AG04450 (cell line): Measurements from ENCODE around the gene INPP1. TPM values are rescaled to one million over a fixed set of nuclear protein-coding genes. Genes with fewer than 3 reads are reported as not detected.

ENCODE experiments used
- CTCF ChIA-PET: fragments of 300-600, 350-600 bp; formaldehyde crosslinking; extraction: SDS; loops from one replicate; lab custom pipeline; 2022; ENCODE audit warnings: antibody characterized with exemption, inconsistent platforms; lab: Charles Lee
- POLR2A ChIA-PET: fragments of 350-600 bp; formaldehyde crosslinking; extraction: SDS; loops from one replicate; lab custom pipeline; 2021; ENCODE audit warnings: antibody characterized with exemption, inconsistent platforms; lab: Yijun Ruan, JAX
- DNase-seq: peaks from one replicate; pipeline ENCODE4 v3.0.0-alpha.2; 2011; ENCODE audit warnings: low read depth, low spot score
- H3K27ac ChIP-seq: one replicate; pipeline ENCODE4 v1.5.1; 2012; ENCODE audit warnings: low read depth, low read length, control low read depth
- H3K27me3 ChIP-seq: one replicate; pipeline ENCODE4 v1.6.0; 2012; ENCODE audit warnings: low read length; ENCODE audit not compliant: control insufficient read depth, insufficient read depth
- H3K4me3 ChIP-seq: 2 replicates; pipeline ENCODE4 v1.5.1; 2011; ENCODE audit warnings: mild to moderate bottlenecking, low read depth, low read length, control low read depth
- H3K9me3 ChIP-seq: 2 replicates; pipeline ENCODE4 v1.5.1; 2012; ENCODE audit warnings: low read length; ENCODE audit not compliant: control insufficient read depth, insufficient read depth
- polyA plus RNA-seq: library from polyadenylated mRNA; depleted of rRNA; stranded (reverse); fragments of >200 nt; gene quantifications from 2 replicates; pipeline ENCODE4 v1.2.3, GENCODE V29; 2011
- TF ChIP-seq, protein P1 (sequence below): IDR thresholded peaks from 2 replicates; pipeline ENCODE4 v1.5.1; 2011; ENCODE audit warnings: low read depth, low read length, control low read depth, inconsistent platforms

Gene INPP1
- polyA plus RNA-seq, 1 experiment: 14.5 TPM

DNA sequence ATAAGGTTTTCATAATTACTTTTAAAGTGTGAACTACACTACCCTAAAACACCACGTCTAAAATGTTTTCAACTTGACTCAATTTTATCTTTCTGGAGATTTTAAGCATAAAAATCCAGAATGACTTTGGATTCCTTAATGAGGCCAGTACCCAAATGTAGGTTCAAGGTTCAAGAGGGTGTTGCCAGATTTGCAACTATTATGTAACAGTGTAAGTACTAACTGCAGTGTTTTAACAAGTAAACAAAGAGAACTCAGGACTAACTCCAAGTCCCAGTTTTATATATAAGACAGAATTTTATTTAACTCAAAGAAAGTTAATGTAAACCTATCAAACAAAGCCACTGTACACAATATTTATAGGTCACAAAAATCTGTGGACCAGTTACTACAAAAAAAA lies 29.5 kb upstream of the INPP1 start:
- no peaks in the 10 kb centered on the region for H3K27me3 ChIP-seq
- H3K9me3 ChIP-seq: no peaks in the 10 kb centered on the region
- H3K4me3 ChIP-seq: no peak overlapping the region
- TF ChIP-seq, protein P1, sequence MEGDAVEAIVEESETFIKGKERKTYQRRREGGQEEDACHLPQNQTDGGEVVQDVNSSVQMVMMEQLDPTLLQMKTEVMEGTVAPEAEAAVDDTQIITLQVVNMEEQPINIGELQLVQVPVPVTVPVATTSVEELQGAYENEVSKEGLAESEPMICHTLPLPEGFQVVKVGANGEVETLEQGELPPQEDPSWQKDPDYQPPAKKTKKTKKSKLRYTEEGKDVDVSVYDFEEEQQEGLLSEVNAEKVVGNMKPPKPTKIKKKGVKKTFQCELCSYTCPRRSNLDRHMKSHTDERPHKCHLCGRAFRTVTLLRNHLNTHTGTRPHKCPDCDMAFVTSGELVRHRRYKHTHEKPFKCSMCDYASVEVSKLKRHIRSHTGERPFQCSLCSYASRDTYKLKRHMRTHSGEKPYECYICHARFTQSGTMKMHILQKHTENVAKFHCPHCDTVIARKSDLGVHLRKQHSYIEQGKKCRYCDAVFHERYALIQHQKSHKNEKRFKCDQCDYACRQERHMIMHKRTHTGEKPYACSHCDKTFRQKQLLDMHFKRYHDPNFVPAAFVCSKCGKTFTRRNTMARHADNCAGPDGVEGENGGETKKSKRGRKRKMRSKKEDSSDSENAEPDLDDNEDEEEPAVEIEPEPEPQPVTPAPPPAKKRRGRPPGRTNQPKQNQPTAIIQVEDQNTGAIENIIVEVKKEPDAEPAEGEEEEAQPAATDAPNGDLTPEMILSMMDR: no peak
- DNase-seq: no peak
- no peak overlapping the region for H3K27ac ChIP-seq
- POLR2A ChIA-PET: no interaction called here
- CTCF ChIA-PET: interaction anchor here (6.0 kb wide), 1 partner anchor 225 kb away, joined by 39 read pairs; no protein-coding TSS in a partner anchor

DNA sequence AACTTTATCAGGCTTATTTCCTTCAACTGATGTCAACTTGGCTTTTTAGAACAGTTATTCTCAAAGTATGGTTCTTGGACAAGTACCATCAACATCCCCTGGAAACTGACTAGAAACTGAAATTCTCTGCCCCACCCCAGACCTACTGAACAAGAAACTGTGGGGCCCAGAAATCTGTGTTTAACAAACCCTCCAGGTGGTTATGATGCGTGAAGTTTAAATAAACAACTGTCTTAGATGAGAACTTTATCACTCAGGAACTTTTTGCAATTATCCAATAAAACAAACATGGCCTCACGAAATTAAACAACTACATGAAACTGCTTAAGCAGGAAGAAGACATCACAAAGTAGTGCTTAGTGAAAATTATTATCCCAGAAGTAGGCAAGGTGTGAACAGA lies 28.1 kb upstream of the INPP1 start:
- TF ChIP-seq, protein P1: no peak
- Histone ChIP-seq H3K27me3 (no peaks in the 10 kb centered on the region), H3K4me3 (no peak overlapping the region), H3K27ac (no peak overlapping the region), H3K9me3 (no peaks in the 10 kb centered on the region)
- POLR2A ChIA-PET: no interaction called here
- CTCF ChIA-PET: interaction anchor here (6.0 kb wide), 1 partner anchor 226 kb away, joined by 39 read pairs; no protein-coding TSS in a partner anchor
- DNase-seq: no peak

DNA sequence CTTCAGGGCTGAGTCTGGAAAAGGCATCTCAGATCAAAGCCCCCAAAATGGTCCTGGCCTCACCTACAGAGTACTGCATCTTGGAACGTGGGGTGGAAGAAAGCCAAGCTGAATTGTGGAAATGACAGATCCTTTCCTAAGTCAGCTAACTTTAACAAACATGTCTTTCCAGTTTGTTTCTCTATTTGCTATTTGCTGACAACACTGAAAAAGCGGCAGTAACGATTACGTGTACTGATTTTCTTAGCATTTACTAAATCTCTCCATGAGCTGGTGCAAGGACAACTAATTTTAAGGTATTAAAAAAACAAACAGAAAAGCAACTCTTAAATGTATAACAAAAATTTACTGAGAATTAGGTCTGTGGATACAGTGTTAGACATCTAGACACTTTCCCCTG lies 24.9 kb upstream of the INPP1 start:
- H3K9me3 ChIP-seq: no peaks in the 10 kb centered on the region
- POLR2A ChIA-PET: no interaction called here
- H3K27me3 ChIP-seq: no peaks in the 10 kb centered on the region
- no peak for DNase-seq
- H3K27ac ChIP-seq: no peak overlapping the region
- H3K4me3 ChIP-seq: peak overlapping the region; percentile 83
- CTCF ChIA-PET: interaction anchor here (1.0 to 1.2 kb wide), 3 partner anchors 12 to 658 kb away, joined by 3 to 5 read pairs (median 4); no protein-coding TSS in a partner anchor
- TF ChIP-seq, protein P1: no peak

DNA sequence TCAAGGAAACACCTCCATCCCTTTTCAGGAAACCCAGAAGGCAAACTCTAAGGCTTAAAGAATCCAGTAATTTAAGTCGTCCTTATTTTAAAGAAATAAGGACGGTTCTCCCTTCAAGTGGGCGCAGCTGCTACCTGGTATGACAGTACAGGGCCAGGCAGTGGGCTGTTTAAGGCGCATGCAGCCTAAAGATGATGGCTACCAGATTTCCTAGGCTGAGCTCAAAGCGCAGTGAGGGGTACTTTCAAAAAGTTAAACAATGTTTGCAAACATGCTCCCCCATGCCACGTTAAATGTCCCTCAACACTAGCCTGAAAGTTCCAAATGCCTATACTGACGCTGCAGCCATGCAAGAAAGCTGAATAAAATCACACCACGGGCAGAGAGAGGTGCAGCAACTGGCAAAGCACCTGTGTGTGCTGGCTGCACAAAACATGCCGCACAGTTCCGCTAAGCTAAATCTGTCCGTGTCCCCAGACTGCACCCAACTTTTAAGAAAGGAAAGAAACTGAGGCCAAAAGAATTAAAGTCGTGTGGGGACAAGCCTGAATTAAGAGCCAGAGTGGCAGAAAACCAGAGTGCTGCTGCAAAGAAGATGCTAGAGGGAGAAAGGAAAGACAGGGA lies 24.3 kb upstream of the INPP1 start:
- no peaks in the 10 kb centered on the region for H3K27me3 ChIP-seq
- TF ChIP-seq, protein P1: no peak
- POLR2A ChIA-PET: interaction anchor here (0.9 to 1.2 kb wide), 2 partner anchors 25 to 706 kb away, joined by 3 to 5 read pairs; no protein-coding TSS in a partner anchor
- CTCF ChIA-PET: interaction anchor here (0.5 to 2.5 kb wide), 12 partner anchors 8 to 658 kb away, joined by 3 to 9 read pairs (median 4); no protein-coding TSS in a partner anchor
- no peak overlapping the region for H3K27ac ChIP-seq
- peak overlapping the region; percentile 83 for H3K4me3 ChIP-seq
- DNase-seq: no peak
- H3K9me3 ChIP-seq: no peaks in the 10 kb centered on the region
